ENCODE data around the gene FAM210A. TPM values are rescaled to one million over a fixed set of nuclear protein-coding genes. Genes with fewer than 3 reads are reported as not detected.

FAM210A gene
- total and polyA plus RNA-seq, 2 experiments from 2014 or later: 17.2 to 17.9 TPM

DNA sequence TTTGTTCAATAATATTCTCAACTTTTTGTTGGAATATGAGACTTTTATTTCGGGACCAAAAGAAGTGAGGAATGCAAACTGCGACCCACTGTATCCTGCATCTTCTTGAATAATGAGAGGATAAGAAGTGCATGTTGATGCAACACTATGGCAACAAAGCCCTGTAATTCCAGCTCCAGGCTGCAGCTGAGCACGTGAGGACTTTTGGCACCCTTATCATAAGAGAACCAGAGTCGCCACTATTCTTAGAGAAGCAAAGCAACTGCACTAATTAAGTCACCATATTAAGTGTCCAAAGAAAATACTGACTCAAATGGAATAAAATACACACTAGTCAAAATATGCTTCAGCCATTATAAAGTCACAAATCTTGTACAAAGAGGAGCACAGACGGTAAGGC is 65.8 kb downstream of the FAM210A start:
- H3K4me2 ChIP-seq: no peak overlapping the region
- no peaks in the 10 kb centered on the region for H3K9me2 ChIP-seq (ENCODE audit: insufficient read depth)
- H3K79me2 ChIP-seq (replicated peaks; ENCODE audit: insufficient read depth): no peaks in the 10 kb centered on the region
- no peaks in the 10 kb centered on the region for H3K27me3 ChIP-seq (ENCODE audit: insufficient read depth)
- Mint-ChIP-seq H3K27me3 (ENCODE audit: insufficient read depth, low read depth, poor library complexity) (peaks cover 1% of the 10 kb centered on the region), H3K27ac (no peak overlapping the region), H3K4me1 (peaks cover 4% of the 10 kb centered on the region; the same call in 2 of the 3 replicates), H3K4me3 (no peak overlapping the region), H3K36me3 (ENCODE audit: low read depth) (no peaks in the 10 kb centered on the region; the same call in 2 of the 3 replicates), H3K9me3 (no peaks in the 10 kb centered on the region)
- H3K4me3 ChIP-seq: no peak overlapping the region
- H2AFZ ChIP-seq: no peak overlapping the region
- TF ChIP-seq EZH2 (IDR thresholded peaks at IDR 0.05; ENCODE audit: low read depth, unreplicated experiment): no peak
- TF ChIP-seq, protein P1, sequence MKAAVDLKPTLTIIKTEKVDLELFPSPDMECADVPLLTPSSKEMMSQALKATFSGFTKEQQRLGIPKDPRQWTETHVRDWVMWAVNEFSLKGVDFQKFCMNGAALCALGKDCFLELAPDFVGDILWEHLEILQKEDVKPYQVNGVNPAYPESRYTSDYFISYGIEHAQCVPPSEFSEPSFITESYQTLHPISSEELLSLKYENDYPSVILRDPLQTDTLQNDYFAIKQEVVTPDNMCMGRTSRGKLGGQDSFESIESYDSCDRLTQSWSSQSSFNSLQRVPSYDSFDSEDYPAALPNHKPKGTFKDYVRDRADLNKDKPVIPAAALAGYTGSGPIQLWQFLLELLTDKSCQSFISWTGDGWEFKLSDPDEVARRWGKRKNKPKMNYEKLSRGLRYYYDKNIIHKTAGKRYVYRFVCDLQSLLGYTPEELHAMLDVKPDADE (IDR thresholded peaks at IDR 0.05): no peak
- no peak for TF ChIP-seq STAT1 (IDR thresholded peaks at IDR 0.05; ENCODE audit: unreplicated experiment)
- TF ChIP-seq, protein P2, sequence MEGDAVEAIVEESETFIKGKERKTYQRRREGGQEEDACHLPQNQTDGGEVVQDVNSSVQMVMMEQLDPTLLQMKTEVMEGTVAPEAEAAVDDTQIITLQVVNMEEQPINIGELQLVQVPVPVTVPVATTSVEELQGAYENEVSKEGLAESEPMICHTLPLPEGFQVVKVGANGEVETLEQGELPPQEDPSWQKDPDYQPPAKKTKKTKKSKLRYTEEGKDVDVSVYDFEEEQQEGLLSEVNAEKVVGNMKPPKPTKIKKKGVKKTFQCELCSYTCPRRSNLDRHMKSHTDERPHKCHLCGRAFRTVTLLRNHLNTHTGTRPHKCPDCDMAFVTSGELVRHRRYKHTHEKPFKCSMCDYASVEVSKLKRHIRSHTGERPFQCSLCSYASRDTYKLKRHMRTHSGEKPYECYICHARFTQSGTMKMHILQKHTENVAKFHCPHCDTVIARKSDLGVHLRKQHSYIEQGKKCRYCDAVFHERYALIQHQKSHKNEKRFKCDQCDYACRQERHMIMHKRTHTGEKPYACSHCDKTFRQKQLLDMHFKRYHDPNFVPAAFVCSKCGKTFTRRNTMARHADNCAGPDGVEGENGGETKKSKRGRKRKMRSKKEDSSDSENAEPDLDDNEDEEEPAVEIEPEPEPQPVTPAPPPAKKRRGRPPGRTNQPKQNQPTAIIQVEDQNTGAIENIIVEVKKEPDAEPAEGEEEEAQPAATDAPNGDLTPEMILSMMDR (conservative IDR thresholded peaks at IDR 0.05; ENCODE audit: low read depth in 2 of 2): no peak
- no peak for TF ChIP-seq CREB1 (CRISPR knock-in tag; IDR thresholded peaks at IDR 0.05; ENCODE audit: low read depth)
- TF ChIP-seq JUNB (IDR thresholded peaks at IDR 0.05; ENCODE audit: unreplicated experiment): no peak
- no peak for TF ChIP-seq ZNF114 (CRISPR knock-in tag; IDR thresholded peaks at IDR 0.05)
- no peak for TF ChIP-seq ZNF331 (CRISPR knock-in tag; IDR thresholded peaks at IDR 0.05; ENCODE audit: low read depth)
- no peak for TF ChIP-seq NANOG (IDR thresholded peaks at IDR 0.05; ENCODE audit: borderline replicate concordance)
- no peak for TF ChIP-seq EZH2phosphoT487 (IDR thresholded peaks at IDR 0.05; ENCODE audit: unreplicated experiment)
- TF ChIP-seq, protein P3, sequence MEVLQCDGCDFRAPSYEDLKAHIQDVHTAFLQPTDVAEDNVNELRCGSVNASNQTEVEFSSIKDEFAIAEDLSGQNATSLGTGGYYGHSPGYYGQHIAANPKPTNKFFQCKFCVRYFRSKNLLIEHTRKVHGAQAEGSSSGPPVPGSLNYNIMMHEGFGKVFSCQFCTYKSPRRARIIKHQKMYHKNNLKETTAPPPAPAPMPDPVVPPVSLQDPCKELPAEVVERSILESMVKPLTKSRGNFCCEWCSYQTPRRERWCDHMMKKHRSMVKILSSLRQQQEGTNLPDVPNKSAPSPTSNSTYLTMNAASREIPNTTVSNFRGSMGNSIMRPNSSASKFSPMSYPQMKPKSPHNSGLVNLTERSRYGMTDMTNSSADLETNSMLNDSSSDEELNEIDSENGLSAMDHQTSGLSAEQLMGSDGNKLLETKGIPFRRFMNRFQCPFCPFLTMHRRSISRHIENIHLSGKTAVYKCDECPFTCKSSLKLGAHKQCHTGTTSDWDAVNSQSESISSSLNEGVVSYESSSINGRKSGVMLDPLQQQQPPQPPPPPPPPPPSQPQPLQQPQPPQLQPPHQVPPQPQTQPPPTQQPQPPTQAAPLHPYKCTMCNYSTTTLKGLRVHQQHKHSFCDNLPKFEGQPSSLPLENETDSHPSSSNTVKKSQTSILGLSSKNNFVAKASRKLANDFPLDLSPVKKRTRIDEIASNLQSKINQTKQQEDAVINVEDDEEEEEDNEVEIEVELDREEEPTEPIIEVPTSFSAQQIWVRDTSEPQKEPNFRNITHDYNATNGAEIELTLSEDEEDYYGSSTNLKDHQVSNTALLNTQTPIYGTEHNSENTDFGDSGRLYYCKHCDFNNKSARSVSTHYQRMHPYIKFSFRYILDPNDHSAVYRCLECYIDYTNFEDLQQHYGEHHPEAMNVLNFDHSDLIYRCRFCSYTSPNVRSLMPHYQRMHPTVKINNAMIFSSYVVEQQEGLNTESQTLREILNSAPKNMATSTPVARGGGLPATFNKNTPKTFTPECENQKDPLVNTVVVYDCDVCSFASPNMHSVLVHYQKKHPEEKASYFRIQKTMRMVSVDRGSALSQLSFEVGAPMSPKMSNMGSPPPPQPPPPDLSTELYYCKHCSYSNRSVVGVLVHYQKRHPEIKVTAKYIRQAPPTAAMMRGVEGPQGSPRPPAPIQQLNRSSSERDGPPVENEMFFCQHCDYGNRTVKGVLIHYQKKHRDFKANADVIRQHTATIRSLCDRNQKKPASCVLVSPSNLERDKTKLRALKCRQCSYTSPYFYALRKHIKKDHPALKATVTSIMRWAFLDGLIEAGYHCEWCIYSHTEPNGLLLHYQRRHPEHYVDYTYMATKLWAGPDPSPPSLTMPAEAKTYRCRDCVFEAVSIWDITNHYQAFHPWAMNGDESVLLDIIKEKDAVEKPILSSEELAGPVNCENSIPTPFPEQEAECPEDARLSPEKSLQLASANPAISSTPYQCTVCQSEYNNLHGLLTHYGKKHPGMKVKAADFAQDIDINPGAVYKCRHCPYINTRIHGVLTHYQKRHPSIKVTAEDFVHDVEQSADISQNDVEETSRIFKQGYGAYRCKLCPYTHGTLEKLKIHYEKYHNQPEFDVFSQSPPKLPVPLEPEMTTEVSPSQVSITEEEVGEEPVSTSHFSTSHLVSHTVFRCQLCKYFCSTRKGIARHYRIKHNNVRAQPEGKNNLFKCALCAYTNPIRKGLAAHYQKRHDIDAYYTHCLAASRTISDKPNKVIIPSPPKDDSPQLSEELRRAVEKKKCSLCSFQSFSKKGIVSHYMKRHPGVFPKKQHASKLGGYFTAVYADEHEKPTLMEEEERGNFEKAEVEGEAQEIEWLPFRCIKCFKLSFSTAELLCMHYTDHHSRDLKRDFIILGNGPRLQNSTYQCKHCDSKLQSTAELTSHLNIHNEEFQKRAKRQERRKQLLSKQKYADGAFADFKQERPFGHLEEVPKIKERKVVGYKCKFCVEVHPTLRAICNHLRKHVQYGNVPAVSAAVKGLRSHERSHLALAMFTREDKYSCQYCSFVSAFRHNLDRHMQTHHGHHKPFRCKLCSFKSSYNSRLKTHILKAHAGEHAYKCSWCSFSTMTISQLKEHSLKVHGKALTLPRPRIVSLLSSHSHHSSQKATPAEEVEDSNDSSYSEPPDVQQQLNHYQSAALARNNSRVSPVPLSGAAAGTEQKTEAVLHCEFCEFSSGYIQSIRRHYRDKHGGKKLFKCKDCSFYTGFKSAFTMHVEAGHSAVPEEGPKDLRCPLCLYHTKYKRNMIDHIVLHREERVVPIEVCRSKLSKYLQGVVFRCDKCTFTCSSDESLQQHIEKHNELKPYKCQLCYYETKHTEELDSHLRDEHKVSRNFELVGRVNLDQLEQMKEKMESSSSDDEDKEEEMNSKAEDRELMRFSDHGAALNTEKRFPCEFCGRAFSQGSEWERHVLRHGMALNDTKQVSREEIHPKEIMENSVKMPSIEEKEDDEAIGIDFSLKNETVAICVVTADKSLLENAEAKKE (CRISPR knock-in tag; IDR thresholded peaks at IDR 0.05): no peak
- no peak for TF ChIP-seq POLR2AphosphoS5 (IDR thresholded peaks at IDR 0.05; ENCODE audit: low read depth)
- TF ChIP-seq, protein P4, sequence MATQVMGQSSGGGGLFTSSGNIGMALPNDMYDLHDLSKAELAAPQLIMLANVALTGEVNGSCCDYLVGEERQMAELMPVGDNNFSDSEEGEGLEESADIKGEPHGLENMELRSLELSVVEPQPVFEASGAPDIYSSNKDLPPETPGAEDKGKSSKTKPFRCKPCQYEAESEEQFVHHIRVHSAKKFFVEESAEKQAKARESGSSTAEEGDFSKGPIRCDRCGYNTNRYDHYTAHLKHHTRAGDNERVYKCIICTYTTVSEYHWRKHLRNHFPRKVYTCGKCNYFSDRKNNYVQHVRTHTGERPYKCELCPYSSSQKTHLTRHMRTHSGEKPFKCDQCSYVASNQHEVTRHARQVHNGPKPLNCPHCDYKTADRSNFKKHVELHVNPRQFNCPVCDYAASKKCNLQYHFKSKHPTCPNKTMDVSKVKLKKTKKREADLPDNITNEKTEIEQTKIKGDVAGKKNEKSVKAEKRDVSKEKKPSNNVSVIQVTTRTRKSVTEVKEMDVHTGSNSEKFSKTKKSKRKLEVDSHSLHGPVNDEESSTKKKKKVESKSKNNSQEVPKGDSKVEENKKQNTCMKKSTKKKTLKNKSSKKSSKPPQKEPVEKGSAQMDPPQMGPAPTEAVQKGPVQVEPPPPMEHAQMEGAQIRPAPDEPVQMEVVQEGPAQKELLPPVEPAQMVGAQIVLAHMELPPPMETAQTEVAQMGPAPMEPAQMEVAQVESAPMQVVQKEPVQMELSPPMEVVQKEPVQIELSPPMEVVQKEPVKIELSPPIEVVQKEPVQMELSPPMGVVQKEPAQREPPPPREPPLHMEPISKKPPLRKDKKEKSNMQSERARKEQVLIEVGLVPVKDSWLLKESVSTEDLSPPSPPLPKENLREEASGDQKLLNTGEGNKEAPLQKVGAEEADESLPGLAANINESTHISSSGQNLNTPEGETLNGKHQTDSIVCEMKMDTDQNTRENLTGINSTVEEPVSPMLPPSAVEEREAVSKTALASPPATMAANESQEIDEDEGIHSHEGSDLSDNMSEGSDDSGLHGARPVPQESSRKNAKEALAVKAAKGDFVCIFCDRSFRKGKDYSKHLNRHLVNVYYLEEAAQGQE (IDR thresholded peaks at IDR 0.05; ENCODE audit: unreplicated experiment): no peak
- no peak overlapping the region for H3K27ac ChIP-seq (ENCODE audit: low read depth)
- H3K4me1 ChIP-seq (ENCODE audit: insufficient read depth): no peaks in the 10 kb centered on the region; the same call in none of the 2 replicates
- no peak for ATAC-seq
- no peaks in the 10 kb centered on the region for H4K20me1 ChIP-seq (replicated peaks; ENCODE audit: insufficient read depth)
- H3K36me3 ChIP-seq (ENCODE audit: insufficient read depth): no peaks in the 10 kb centered on the region
- no peaks in the 10 kb centered on the region for H3F3A ChIP-seq (replicated peaks; ENCODE audit: low read depth)
- no peak for DNase-seq (ENCODE audit: low spot score)

Data from GM23338 (cell line).